K562 (cell line): ENCODE measurements around the gene ZNF2. TPM values are rescaled to one million over a fixed set of nuclear protein-coding genes. Genes with fewer than 3 reads are reported as not detected.
A peak's percentile ranks its signal among the peaks of the same experiment; 100 is the strongest.

Source experiments
- BRD4 ChIP-seq: fragments of 200-600 bp; sonication (generic); IDR thresholded peaks from 2 replicates; pipeline ENCODE4 v1.6.1; 2017; ENCODE audit warnings: inconsistent platforms
- CEBPG ChIP-seq, 3 experiments: fragments of 200-800 bp in 1 of 3; sonication (Bioruptor generic) in 1 of 3; sonication (generic) in 1 of 3; formaldehyde crosslinking in 1 of 3; IDR thresholded peaks in 2 of 3; conservative IDR thresholded peaks in 1 of 3; 2 replicates each; pipeline versions ENCODE4 v1.6.1 to v1.8.0; 2016 to 2022; ENCODE audit warnings: missing compliant biosample characterization in 2 of 3, missing genetic modification characterization in 2 of 3, mild to moderate bottlenecking in 1 of 3, missing genetic modification reagents in 1 of 3
- CTBP1 ChIP-seq: fragments of 450-650 bp; IDR thresholded peaks from 2 replicates; pipeline ENCODE4 v1.6.1; 2016; ENCODE audit warnings: borderline replicate concordance
- FOXM1 ChIP-seq, 2 experiments: fragments of 450-650 bp in 1 of 2; sonication (generic) in 1 of 2; formaldehyde crosslinking in 1 of 2; IDR thresholded peaks; 2 replicates each; pipeline versions ENCODE4 v1.6.1 to v1.9.0; 2017 to 2022; ENCODE audit warnings: low read depth in 2 of 2, mild to moderate bottlenecking in 2 of 2, missing genetic modification reagents in 1 of 2, moderate library complexity in 1 of 2
- GATAD2B ChIP-seq: fragments of 450-650 bp; IDR thresholded peaks from 2 replicates; pipeline ENCODE4 v1.6.1; 2017; ENCODE audit warnings: mild to moderate bottlenecking, borderline replicate concordance
- HINFP ChIP-seq: fragments of 450-650 bp; conservative IDR thresholded peaks from 2 replicates; pipeline ENCODE4 v1.6.1; 2016; ENCODE audit warnings: missing genetic modification characterization, low read depth, mild to moderate bottlenecking, control low read depth, missing compliant biosample characterization
- HOXB6 ChIP-seq: fragments of 250-450 bp; sonication (Bioruptor Pico); IDR thresholded peaks from 2 replicates; pipeline ENCODE4 v1.5.1; 2022; ENCODE audit warnings: mild to moderate bottlenecking, borderline replicate concordance
- KLF10 ChIP-seq: fragments of 250-450 bp; sonication (Bioruptor Pico); IDR thresholded peaks from 2 replicates; pipeline ENCODE4 v1.6.1; 2021; ENCODE audit warnings: matching md5 sums
- PKNOX1 ChIP-seq: fragments of 450-650 bp; IDR thresholded peaks from 2 replicates; pipeline ENCODE4 v1.6.1; 2016
- RAD21 ChIP-seq, 2 experiments: fragments of 250-450 bp in 1 of 2; fragments of 450-650 bp in 1 of 2; sonication (Bioruptor Pico) in 1 of 2; formaldehyde crosslinking in 1 of 2; IDR thresholded peaks in 1 of 2; conservative IDR thresholded peaks in 1 of 2; 2 replicates each; pipeline versions ENCODE4 v1.4.0 to v1.8.0; 2020 to 2022; ENCODE audit warnings: mild to moderate bottlenecking in 2 of 2, moderate library complexity in 1 of 2
- RBFOX2 ChIP-seq: fragments of 200-400 bp; formaldehyde crosslinking; IDR thresholded peaks from 2 replicates; pipeline ENCODE4 v1.6.1; 2017; ENCODE audit warnings: low read depth, mild to moderate bottlenecking, low read length, moderate library complexity
- SAP30 ChIP-seq: fragments of 200-600 bp; sonication (generic); IDR thresholded peaks from 2 replicates; pipeline ENCODE4 v1.6.1; 2012; ENCODE audit warnings: borderline replicate concordance, low read depth, mild to moderate bottlenecking, moderate library complexity, low read length, control low read depth, inconsistent platforms; ENCODE audit not compliant: insufficient read depth, poor library complexity, severe bottlenecking
- SMARCC2 ChIP-seq: fragments of 450-650 bp; IDR thresholded peaks from 2 replicates; pipeline ENCODE4 v1.6.1; 2017; ENCODE audit warnings: antibody characterized with exemption, moderate library complexity, mild to moderate bottlenecking, low read depth
- YY1 ChIP-seq, 3 experiments: IDR thresholded peaks; 2 replicates each; pipeline ENCODE4 v1.6.1; 2011; ENCODE audit warnings: low read length in 2 of 3, mild to moderate bottlenecking in 2 of 3, moderate library complexity in 2 of 3, borderline replicate concordance in 1 of 3, control low read depth in 1 of 3, low read depth in 1 of 3; ENCODE audit not compliant: insufficient read depth in 3 of 3, insufficient replicate concordance in 2 of 3, control insufficient read depth in 1 of 3, insufficient read length in 1 of 3; ENCODE audit errors: extremely low read depth in 1 of 3
- ZFPM2 ChIP-seq: fragments of 250-450 bp; sonication (Bioruptor Pico); IDR thresholded peaks from 2 replicates; pipeline ENCODE4 v1.5.1; 2022; ENCODE audit warnings: mild to moderate bottlenecking
- ZMIZ1 ChIP-seq, 2 experiments: fragments of 150-350 bp in 1 of 2; IDR thresholded peaks; 2 replicates each; pipeline ENCODE4 v1.6.1; 2012 to 2016; ENCODE audit warnings: low read depth in 2 of 2, low read length in 2 of 2, mild to moderate bottlenecking in 1 of 2, moderate library complexity in 1 of 2
- ZNF41 ChIP-seq: fragments of 250-450 bp; sonication (Bioruptor Pico); conservative IDR thresholded peaks from 2 replicates; pipeline ENCODE4 v1.4.0; 2020; ENCODE audit warnings: mild to moderate bottlenecking
- ZNF551 ChIP-seq: fragments of 250-450 bp; sonication (Bioruptor Pico); IDR thresholded peaks from 2 replicates; pipeline ENCODE4 v1.5.0; 2021; ENCODE audit warnings: mild to moderate bottlenecking, moderate library complexity
- ZNF75A ChIP-seq: fragments of 450-650 bp; formaldehyde crosslinking; IDR thresholded peaks from 2 replicates; pipeline ENCODE4 v1.4.0; 2020; ENCODE audit warnings: mild to moderate bottlenecking
- polyA plus RNA-seq, 8 experiments: library from polyadenylated mRNA; depleted of rRNA in 4 of 8; stranded (reverse) in 5 of 8; unstranded in 3 of 8; fragments of >200 nt; fragmentation: Nextera tagmentation in 2 of 8; fragmentation: Illumina TruSeq in 1 of 8; extraction: Ambion mirVana in 2 of 8; extraction: Trizol in 1 of 8; gene quantifications; 2 replicates each; pipeline versions ENCODE4 v1.2.1 to v1.2.3, GENCODE V29; 2011 to 2014; ENCODE audit warnings: inconsistent platforms in 1 of 8, missing spikeins in 1 of 8
- total RNA-seq, 7 experiments: library from RNA; depleted of rRNA in 6 of 7; stranded (reverse); fragments of >200 nt in 6 of 7; fragmentation: Illumina TruSeq in 2 of 7; extraction: Trizol in 2 of 7; gene quantifications; 2 replicates each; pipeline versions ENCODE4 v1.2.1 to v1.2.3, GENCODE V29; 2011 to 2021; ENCODE audit warnings: low replicate concordance in 1 of 7

ZNF2 gene
- total and polyA plus RNA-seq, 9 of the 15 experiments (the other 6 are each of a cell fraction or from before 2014, with no cell fraction given), result 1.6 to 4.5 (median 3.4) TPM

- 0 out of 4 replicates have a peak, but pooled peaks of 1 of the 2 experiments have one; percentile 17 for TF ChIP-seq ZMIZ1 (IDR thresholded peaks at IDR 0.05; ENCODE audit: low read depth in 2 of 2, low read length in 2 of 2)
- TF ChIP-seq CTBP1, result peak; percentile 40; the same call in 1 of the 2 replicates
- no peak for TF ChIP-seq SMARCC2
- no peak for TF ChIP-seq PKNOX1
- TF ChIP-seq RAD21 (CRISPR knock-in tag; conservative IDR thresholded peaks at IDR 0.05 in 1 of 2, IDR thresholded peaks at IDR 0.05 in 1 of 2), result peak in 1 of 2 experiments; percentile 14; a peak in 1 of 4 replicates
- no peak for TF ChIP-seq FOXM1 (IDR thresholded peaks at IDR 0.05; ENCODE audit: low read depth)
- no peak for TF ChIP-seq FOXM1 (CRISPR knock-in tag; IDR thresholded peaks at IDR 0.05; ENCODE audit: low read depth)
- TF ChIP-seq HOXB6, result no peak
- TF ChIP-seq HINFP (tag), result no peak
- no peak for TF ChIP-seq GATAD2B
- TF ChIP-seq BRD4, result no peak
- TF ChIP-seq KLF10 (CRISPR knock-in tag), result no peak
- peak; percentile 16 for TF ChIP-seq SAP30
- peak; percentile 69 to 95 (median 90) for TF ChIP-seq YY1 (IDR thresholded peaks at IDR 0.05; ENCODE audit: borderline replicate concordance in 1 of 3, control insufficient read depth in 1 of 3, extremely low read depth in 1 of 3, insufficient read depth in 3 of 3, insufficient read length in 1 of 3, insufficient replicate concordance in 2 of 3, low read depth in 1 of 3, low read length in 2 of 3)
- TF ChIP-seq ZFPM2 (CRISPR knock-in tag), result no peak
- no peak for TF ChIP-seq ZNF75A (CRISPR knock-in tag)
- no peak for TF ChIP-seq CEBPG (CRISPR knock-in tag; IDR thresholded peaks at IDR 0.05)
- 0 out of 4 replicates have a peak, but pooled peaks of 1 of the 2 experiments have one; percentile 3 for TF ChIP-seq CEBPG (tag; conservative IDR thresholded peaks at IDR 0.05 in 1 of 2, IDR thresholded peaks at IDR 0.05 in 1 of 2)
- no peak for TF ChIP-seq ZNF41 (CRISPR knock-in tag)
- TF ChIP-seq ZNF551 (CRISPR knock-in tag), result no peak
- peak; percentile 93 for TF ChIP-seq RBFOX2
Observed at GRCh38 chr2:95121407-95122196, 44.0 kb upstream of the ZNF2 start, which contains the start of gene MRPS5 (continued).
